Lower leg skin (tissue), 3 donors: Measurements from ENCODE around the gene SLC25A27.

Experiments
- CTCF ChIP-seq, 3 donors: fragments of 450-650 bp; IDR thresholded peaks; one replicate each; pipeline ENCODE4 v1.5.1; 2016; ENCODE audit warnings: antibody characterized with exemption in 3 of 3, mild to moderate bottlenecking in 3 of 3, moderate library complexity in 2 of 3
- POLR2A ChIP-seq, 2 donors: fragments of 450-650 bp; IDR thresholded peaks; one replicate each; pipeline ENCODE4 v1.6.1; 2016 to 2017; ENCODE audit warnings: antibody characterized with exemption in 2 of 2, mild to moderate bottlenecking in 1 of 2, moderate library complexity in 1 of 2

- TF ChIP-seq CTCF (IDR thresholded peaks at IDR 0.05) (no peak), POLR2A (IDR thresholded peaks at IDR 0.05) (no peak)
Measured at GRCh38 chr6:46687619-46688097, 34.9 kb downstream of the SLC25A27 start, which contains the start of gene TDRD6.
